ENCODE data around the gene GALNT2. TPM values are rescaled to one million over a fixed set of nuclear protein-coding genes. Genes with fewer than 3 reads are reported as not detected.

GALNT2 gene
- total and polyA plus RNA-seq, 2 donors from 2014 or later = 20.2 to 59.2 TPM

GRCh38 chr1:230291731-230292620 lies 224.9 kb downstream of the GALNT2 start:
- Histone ChIP-seq H3K36me3 (ENCODE audit: control insufficient read depth in 2 of 3, insufficient read depth in 3 of 3, low read length in 3 of 3) (no peaks in the 10 kb centered on the region), H3K27ac (ENCODE audit: low read depth in 2 of 2, low read length in 2 of 2) (no peak overlapping the region), H3K27me3 (ENCODE audit: control insufficient read depth, insufficient read depth, low read length) (no peaks in the 10 kb centered on the region), H3K9me3 (ENCODE audit: control insufficient read depth in 2 of 3, insufficient read depth in 1 of 3, low read length in 3 of 3) (no peaks in the 10 kb centered on the region), H3K4me3 (ENCODE audit: low read length in 3 of 3) (no peak overlapping the region), H3K9ac (ENCODE audit: low read length in 3 of 3) (no peak overlapping the region), H3K4me1 (ENCODE audit: control insufficient read depth in 2 of 3, insufficient read depth in 2 of 3, low read depth in 1 of 3, low read length in 3 of 3) (no peaks in the 10 kb centered on the region)
- DNase-seq (no peak), FAIRE-seq (no peak)
- TF ChIP-seq CTCF (IDR thresholded peaks at IDR 0.05; ENCODE audit: borderline replicate concordance, extremely low read depth, insufficient read depth) = no peak
- intact Hi-C loops (cut with DNase I) = no loop called here

GRCh38 chr1:230292689-230293389 lies 225.8 kb downstream of the GALNT2 start:
- FAIRE-seq (no peak), DNase-seq (peak in 1 of 5 donors; percentile 10)
- no peaks in the 10 kb centered on the region for H3K27me3 ChIP-seq (ENCODE audit: control insufficient read depth, insufficient read depth, low read length)
- no peak overlapping the region for H3K27ac ChIP-seq (ENCODE audit: low read depth in 2 of 2, low read length in 2 of 2)
- H3K4me1 ChIP-seq (ENCODE audit: control insufficient read depth in 2 of 3, insufficient read depth in 2 of 3, low read depth in 1 of 3, low read length in 3 of 3) = no peaks in the 10 kb centered on the region
- no peaks in the 10 kb centered on the region for H3K9me3 ChIP-seq (ENCODE audit: control insufficient read depth in 2 of 3, insufficient read depth in 1 of 3, low read length in 3 of 3)
- no peak overlapping the region for H3K9ac ChIP-seq (ENCODE audit: low read length in 3 of 3)
- H3K4me3 ChIP-seq (ENCODE audit: low read length in 3 of 3) = no peak overlapping the region
- intact Hi-C loops (cut with DNase I) = no loop called here
- no peaks in the 10 kb centered on the region for H3K36me3 ChIP-seq (ENCODE audit: control insufficient read depth in 2 of 3, insufficient read depth in 3 of 3, low read length in 3 of 3)
- TF ChIP-seq CTCF (IDR thresholded peaks at IDR 0.05; ENCODE audit: borderline replicate concordance, extremely low read depth, insufficient read depth) = no peak

GRCh38 chr1:230293390-230293700 lies 226.3 kb downstream of the GALNT2 start:
- Histone ChIP-seq H3K4me3 (ENCODE audit: low read length in 3 of 3) (no peak overlapping the region), H3K27me3 (ENCODE audit: control insufficient read depth, insufficient read depth, low read length) (no peaks in the 10 kb centered on the region), H3K9me3 (ENCODE audit: control insufficient read depth in 2 of 3, insufficient read depth in 1 of 3, low read length in 3 of 3) (no peaks in the 10 kb centered on the region), H3K27ac (ENCODE audit: low read depth in 2 of 2, low read length in 2 of 2) (no peak overlapping the region), H3K9ac (ENCODE audit: low read length in 3 of 3) (no peak overlapping the region), H3K36me3 (ENCODE audit: control insufficient read depth in 2 of 3, insufficient read depth in 3 of 3, low read length in 3 of 3) (no peaks in the 10 kb centered on the region), H3K4me1 (ENCODE audit: control insufficient read depth in 2 of 3, insufficient read depth in 2 of 3, low read depth in 1 of 3, low read length in 3 of 3) (no peaks in the 10 kb centered on the region)
- DNase-seq (no peak), FAIRE-seq (no peak)
- intact Hi-C loops (cut with DNase I) = no loop called here
- TF ChIP-seq CTCF (IDR thresholded peaks at IDR 0.05; ENCODE audit: borderline replicate concordance, extremely low read depth, insufficient read depth) = no peak

Data from kidney (tissue), 14 donors.